Body of pancreas (tissue), 4 donors: Measurements from ENCODE around the gene GPR176. TPM values are rescaled to one million over a fixed set of nuclear protein-coding genes. Genes with fewer than 3 reads are reported as not detected.

Experiments
- ATAC-seq: fragments of 150-250 bp; one replicate; pipeline ENCODE4 v1.9.1; 2016
- DNase-seq, 4 donors: peaks; one replicate each; pipeline ENCODE4 v3.0.0-alpha.2; 2019
- H3K27ac ChIP-seq, 4 donors: fragments of 200-600 bp; sonication (generic); 1 replicate in 3 of 4; 2 replicates in 1 of 4; pipeline versions ENCODE4 v1.5.1 to v1.6.1; 2016 to 2019; ENCODE audit warnings: mild to moderate bottlenecking in 1 of 4, mixed read lengths in 1 of 4, moderate library complexity in 1 of 4
- H3K27me3 ChIP-seq, 2 donors: fragments of 200-600 bp; sonication (generic); one replicate each; pipeline ENCODE4 v1.6.0; 2016; ENCODE audit warnings: mild to moderate bottlenecking in 1 of 2
- H3K36me3 ChIP-seq, 2 donors: fragments of 200-600 bp; sonication (generic); replicated peaks in 1 of 2; 2 replicates each; pipeline ENCODE4 v1.5.1; 2016; ENCODE audit warnings: low read depth in 2 of 2; ENCODE audit not compliant: insufficient read depth in 1 of 2
- H3K4me1 ChIP-seq: fragments of 200-600 bp; sonication (generic); one replicate; pipeline ENCODE4 v1.6.0; 2016
- H3K4me3 ChIP-seq, 2 donors: fragments of 200-600 bp; sonication (generic); 1 replicate in 1 of 2; 2 replicates in 1 of 2; pipeline ENCODE4 v1.5.1; 2016 to 2019
- H3K9me3 ChIP-seq, 3 donors: fragments of 200-600 bp; sonication (generic); 1 replicate in 2 of 3; 2 replicates in 1 of 3; pipeline ENCODE4 v1.5.1; 2016
- POLR2A ChIP-seq, 3 donors: fragments of 450-650 bp; IDR thresholded peaks; one replicate each; pipeline ENCODE4 v1.6.1; 2016; ENCODE audit warnings: antibody characterized with exemption in 3 of 3, mild to moderate bottlenecking in 2 of 3
- WGBS, 2 donors: methylation state at CpG; one replicate each; pipeline ENCODE4 v1.1.5; 2017; 5-methylcytosine and 5-hydroxymethylcytosine counted together
- intact Hi-C: fragments of 100-400 bp; cut with DNase I; formaldehyde crosslinking; loops from one replicate; pipeline ENCODE4 v1.15.1; 2023
- total RNA-seq, 2 donors: library from RNA; depleted of rRNA; stranded (reverse); fragments of >200 nt; gene quantifications; one replicate each; pipeline ENCODE4 v1.1.0, GENCODE V29; 2016
- TF ChIP-seq, protein P1 (sequence below), 7 experiments: fragments of 450-650 bp in 4 of 7; fragments of 200-600 bp in 3 of 7; sonication (generic) in 3 of 7; IDR thresholded peaks; one replicate each; pipeline ENCODE4 v1.5.1; 2016 to 2019; ENCODE audit warnings: antibody characterized with exemption in 7 of 7

The GPR176 gene
- total RNA-seq, 2 donors from 2014 or later: 4.7 TPM; not detected in 1

DNA sequence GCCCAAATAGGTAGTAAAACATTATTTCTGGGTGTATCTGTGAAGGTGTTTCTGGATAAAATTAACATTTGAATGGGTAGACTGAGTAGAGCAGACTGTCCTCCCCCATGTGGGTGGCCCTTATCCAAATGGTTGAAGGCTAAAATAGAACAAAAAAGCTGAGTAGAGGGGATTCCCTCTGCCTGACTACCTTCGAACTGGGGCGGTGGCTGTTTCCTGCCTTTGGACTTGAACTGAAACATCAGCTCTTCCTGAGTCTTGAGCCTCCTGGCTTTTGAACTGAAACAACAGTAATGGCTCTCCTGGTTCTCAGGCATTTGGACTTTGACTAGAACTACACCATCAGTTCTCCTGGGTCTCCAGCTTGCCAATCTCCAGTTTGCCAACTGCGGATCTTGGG is 4.4 kb upstream of the GPR176 start:
- ATAC-seq (no peak), DNase-seq (no peak)
- no peaks in the 10 kb centered on the region for H3K36me3 ChIP-seq
- no peak overlapping the region for H3K27ac ChIP-seq
- no peak for TF ChIP-seq POLR2A (IDR thresholded peaks at IDR 0.05)
- TF ChIP-seq, protein P1, sequence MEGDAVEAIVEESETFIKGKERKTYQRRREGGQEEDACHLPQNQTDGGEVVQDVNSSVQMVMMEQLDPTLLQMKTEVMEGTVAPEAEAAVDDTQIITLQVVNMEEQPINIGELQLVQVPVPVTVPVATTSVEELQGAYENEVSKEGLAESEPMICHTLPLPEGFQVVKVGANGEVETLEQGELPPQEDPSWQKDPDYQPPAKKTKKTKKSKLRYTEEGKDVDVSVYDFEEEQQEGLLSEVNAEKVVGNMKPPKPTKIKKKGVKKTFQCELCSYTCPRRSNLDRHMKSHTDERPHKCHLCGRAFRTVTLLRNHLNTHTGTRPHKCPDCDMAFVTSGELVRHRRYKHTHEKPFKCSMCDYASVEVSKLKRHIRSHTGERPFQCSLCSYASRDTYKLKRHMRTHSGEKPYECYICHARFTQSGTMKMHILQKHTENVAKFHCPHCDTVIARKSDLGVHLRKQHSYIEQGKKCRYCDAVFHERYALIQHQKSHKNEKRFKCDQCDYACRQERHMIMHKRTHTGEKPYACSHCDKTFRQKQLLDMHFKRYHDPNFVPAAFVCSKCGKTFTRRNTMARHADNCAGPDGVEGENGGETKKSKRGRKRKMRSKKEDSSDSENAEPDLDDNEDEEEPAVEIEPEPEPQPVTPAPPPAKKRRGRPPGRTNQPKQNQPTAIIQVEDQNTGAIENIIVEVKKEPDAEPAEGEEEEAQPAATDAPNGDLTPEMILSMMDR (IDR thresholded peaks at IDR 0.05): no peak
- H3K4me3 ChIP-seq: no peak overlapping the region
- WGBS, 2 donors: 75 to 90% methylated on average over 3 of the region's 3 CpGs
- peaks cover 13% of the 10 kb centered on the region for H3K4me1 ChIP-seq
- intact Hi-C loops: no loop called here
- no peaks in the 10 kb centered on the region for H3K9me3 ChIP-seq
- H3K27me3 ChIP-seq: peaks cover 0 to 4% of the 10 kb centered on the region in 2 donors

DNA sequence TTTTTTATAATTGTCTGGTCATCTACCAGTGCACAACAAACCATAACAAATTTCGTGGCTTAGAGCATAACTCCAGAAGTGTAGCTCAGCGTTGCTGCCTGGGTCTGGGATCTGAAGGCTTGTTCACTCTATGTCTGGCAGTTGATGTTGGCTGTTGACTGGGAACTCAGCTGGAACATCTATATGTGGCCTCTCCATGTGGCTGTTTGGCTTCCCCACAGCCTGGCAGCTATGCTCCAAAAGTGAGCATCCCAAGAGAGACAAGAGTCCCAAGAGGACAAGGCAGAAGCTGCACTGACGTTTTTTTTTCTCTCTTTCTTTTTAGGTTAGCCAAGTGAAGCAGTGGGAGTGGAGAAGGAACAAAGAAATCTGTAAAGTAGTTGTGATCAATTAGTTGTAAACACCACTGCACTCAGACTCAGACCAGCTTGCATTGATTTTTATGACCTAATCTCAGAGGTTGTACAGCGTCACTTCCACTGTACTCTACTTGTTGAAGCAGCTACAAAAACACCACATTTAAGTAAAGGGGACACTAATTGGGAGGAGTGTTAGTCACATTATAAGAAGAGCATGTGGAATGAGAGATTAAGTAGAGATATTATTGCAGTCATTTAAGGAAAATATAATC is 2.5 kb upstream of the GPR176 start:
- no peaks in the 10 kb centered on the region for H3K36me3 ChIP-seq
- TF ChIP-seq, protein P1 (IDR thresholded peaks at IDR 0.05): no peak
- no peak for TF ChIP-seq POLR2A (IDR thresholded peaks at IDR 0.05)
- ATAC-seq (no peak), DNase-seq (no peak)
- H3K4me3 ChIP-seq: no peak overlapping the region
- peaks cover 15% of the 10 kb centered on the region for H3K4me1 ChIP-seq
- 38 to 55% methylated on average over 4 of the region's 4 CpGs for WGBS, 2 donors
- no peak overlapping the region for H3K27ac ChIP-seq
- H3K27me3 ChIP-seq: peaks cover 0 to 6% of the 10 kb centered on the region in 2 donors
- intact Hi-C loops: no loop called here
- no peaks in the 10 kb centered on the region for H3K9me3 ChIP-seq

DNA sequence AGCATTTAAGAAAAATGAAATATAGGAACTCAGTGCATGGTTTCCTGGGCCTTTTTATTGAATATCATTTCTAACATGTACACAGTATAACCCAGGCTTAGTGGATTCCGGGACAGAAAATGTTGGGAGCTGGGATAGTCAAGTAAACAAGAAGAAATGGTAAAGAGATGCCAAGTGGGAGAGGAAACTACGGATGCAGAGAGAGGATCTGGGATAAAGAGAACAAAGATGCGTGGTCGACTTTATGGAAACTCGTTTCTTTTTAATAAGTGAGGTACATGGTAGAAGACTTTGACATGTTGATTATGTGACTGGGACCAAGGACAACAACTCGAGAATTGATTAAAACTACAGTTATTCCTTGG is 1.2 kb upstream of the GPR176 start:
- intact Hi-C loops: no loop called here
- H3K4me3 ChIP-seq: peak overlapping the region; percentile 46 to 50
- no peaks in the 10 kb centered on the region for H3K9me3 ChIP-seq
- H3K36me3 ChIP-seq: no peaks in the 10 kb centered on the region
- peak overlapping the region in 3 of 4 donors; percentile 60 to 64 (median 62) for H3K27ac ChIP-seq
- peaks cover 15% of the 10 kb centered on the region for H3K4me1 ChIP-seq
- H3K27me3 ChIP-seq: peaks cover 0 to 6% of the 10 kb centered on the region in 2 donors
- TF ChIP-seq, protein P1 (IDR thresholded peaks at IDR 0.05): no peak
- TF ChIP-seq POLR2A (IDR thresholded peaks at IDR 0.05): no peak
- no peak for ATAC-seq
- DNase-seq: no peak
- WGBS, 2 donors: 59 to 68% methylated on average over 6 of the region's 6 CpGs

DNA sequence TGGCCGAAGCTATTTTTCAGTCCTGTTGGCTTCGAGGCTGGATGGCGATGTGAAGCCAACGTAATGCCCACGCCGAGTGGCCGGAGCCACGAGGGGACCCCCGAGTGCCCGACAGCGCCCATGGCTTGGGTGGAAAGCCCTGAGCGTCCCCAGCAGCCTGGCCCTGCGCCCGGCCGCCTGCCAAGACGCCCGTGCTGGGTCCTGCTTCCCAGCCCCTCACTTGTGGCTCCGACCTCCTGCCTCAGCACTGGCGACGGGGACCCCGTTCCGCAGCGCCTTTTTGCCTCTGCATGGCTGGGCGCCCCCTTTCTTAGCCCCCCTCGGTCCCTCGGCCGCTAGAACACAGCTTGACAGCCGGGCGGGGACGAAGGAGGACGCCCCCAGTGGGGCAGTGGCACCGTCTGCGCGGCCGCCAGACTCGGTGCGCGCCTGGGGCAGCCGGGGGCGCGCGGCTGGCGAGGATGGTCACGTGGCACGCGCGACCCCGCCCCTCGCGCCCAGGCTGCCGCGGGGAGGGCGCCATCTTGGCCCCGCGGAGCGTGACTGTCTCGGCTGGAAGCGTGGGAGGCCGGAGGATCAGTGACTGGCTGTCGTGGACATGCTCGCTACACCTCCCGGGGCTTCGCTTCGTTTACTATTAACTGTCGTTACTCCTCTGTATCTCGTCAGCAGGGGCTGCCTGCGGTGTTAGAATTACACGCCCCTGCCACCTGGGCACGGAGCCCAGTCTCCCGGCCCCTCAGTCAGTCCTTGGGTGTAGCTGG is 626 bp upstream of the GPR176 start:
- no peaks in the 10 kb centered on the region for H3K36me3 ChIP-seq
- 1 to 3% methylated on average over 13 to 58 of the region's 70 CpGs for WGBS, 2 donors
- peaks cover 15% of the 10 kb centered on the region for H3K4me1 ChIP-seq
- peak; percentile 67 to 82 (median 71) for DNase-seq
- H3K9me3 ChIP-seq: no peaks in the 10 kb centered on the region
- peaks cover 0 to 6% of the 10 kb centered on the region in 2 donors for H3K27me3 ChIP-seq
- H3K27ac ChIP-seq: peak overlapping the region in 3 of 4 donors; percentile 60 to 64 (median 62)
- H3K4me3 ChIP-seq: peak overlapping the region; percentile 46 to 50
- peak; percentile 31 to 51 (median 32) for TF ChIP-seq POLR2A (IDR thresholded peaks at IDR 0.05)
- TF ChIP-seq, protein P1 (IDR thresholded peaks at IDR 0.05): peak in 1 of 7 experiments; percentile 30
- intact Hi-C loops: no loop called here
- peak; percentile 92 for ATAC-seq
